Skeletal muscle satellite cell (primary cell): ENCODE measurements around the gene RWDD4.

Experiments used
- H3K27me3 ChIP-seq: 2 replicates; pipeline ENCODE4 v1.7.0; 2013; ENCODE audit warnings: low read length; ENCODE audit not compliant: control insufficient read depth, insufficient read depth
- H3K36me3 ChIP-seq: 2 replicates; pipeline ENCODE4 v1.7.0; 2013; ENCODE audit warnings: mild to moderate bottlenecking, control low read depth, low read length; ENCODE audit not compliant: insufficient read depth
- H3K4me1 ChIP-seq: 2 replicates; pipeline ENCODE4 v1.7.0; 2013; ENCODE audit warnings: low read length; ENCODE audit not compliant: control insufficient read depth, insufficient read depth
- H3K4me2 ChIP-seq: 2 replicates; pipeline ENCODE4 v1.7.0; 2013; ENCODE audit warnings: mild to moderate bottlenecking, low read length
- H3K4me3 ChIP-seq: 2 replicates; pipeline ENCODE4 v1.7.0; 2013; ENCODE audit warnings: low read length
- H3K9ac ChIP-seq: 2 replicates; pipeline ENCODE4 v1.7.0; 2013; ENCODE audit warnings: mild to moderate bottlenecking, low read depth, low read length, moderate library complexity
- H3K9me3 ChIP-seq: replicated peaks from 2 replicates; pipeline ENCODE4 v1.7.0; 2013; ENCODE audit warnings: mild to moderate bottlenecking, control low read depth, low read length

RWDD4 gene

GRCh38 chr4:183618681-183619080 is 40.3 kb downstream of the RWDD4 start:
- no peaks in the 10 kb centered on the region for H3K9me3 ChIP-seq
- H3K9ac ChIP-seq = no peak overlapping the region
- H3K4me1 ChIP-seq = peaks cover 15% of the 10 kb centered on the region
- H3K36me3 ChIP-seq = no peaks in the 10 kb centered on the region
- no peak overlapping the region for H3K4me3 ChIP-seq
- H3K4me2 ChIP-seq = peak overlapping the region; percentile 51
- no peaks in the 10 kb centered on the region for H3K27me3 ChIP-seq

- no peak overlapping the region for H3K4me3 ChIP-seq
- no peaks in the 10 kb centered on the region for H3K27me3 ChIP-seq
- H3K4me1 ChIP-seq = peaks cover 15% of the 10 kb centered on the region
- H3K9ac ChIP-seq = no peak overlapping the region
- H3K4me2 ChIP-seq = no peak overlapping the region
- no peaks in the 10 kb centered on the region for H3K9me3 ChIP-seq
- H3K36me3 ChIP-seq = no peaks in the 10 kb centered on the region
Observed at GRCh38 chr4:183617075-183617474, 41.9 kb downstream of the RWDD4 start.

GRCh38 chr4:183612329-183613250 is 46.4 kb downstream of the RWDD4 start:
- H3K27me3 ChIP-seq = no peaks in the 10 kb centered on the region
- no peaks in the 10 kb centered on the region for H3K36me3 ChIP-seq
- no peaks in the 10 kb centered on the region for H3K9me3 ChIP-seq
- H3K9ac ChIP-seq = no peak overlapping the region
- no peak overlapping the region for H3K4me3 ChIP-seq
- H3K4me1 ChIP-seq = peaks cover 19% of the 10 kb centered on the region
- H3K4me2 ChIP-seq = no peak overlapping the region

- H3K4me2 ChIP-seq = peak overlapping the region; percentile 47
- H3K4me1 ChIP-seq = peaks cover 19% of the 10 kb centered on the region
- H3K4me3 ChIP-seq = no peak overlapping the region
- no peaks in the 10 kb centered on the region for H3K27me3 ChIP-seq
- no peak overlapping the region for H3K9ac ChIP-seq
- H3K36me3 ChIP-seq = no peaks in the 10 kb centered on the region
- H3K9me3 ChIP-seq = no peaks in the 10 kb centered on the region
Observed at GRCh38 chr4:183611210-183611830, 47.7 kb downstream of the RWDD4 start.

- H3K9me3 ChIP-seq = no peaks in the 10 kb centered on the region
- no peak overlapping the region for H3K9ac ChIP-seq
- no peak overlapping the region for H3K4me3 ChIP-seq
- no peaks in the 10 kb centered on the region for H3K36me3 ChIP-seq
- peak overlapping the region; percentile 47 for H3K4me2 ChIP-seq
- peaks cover 19% of the 10 kb centered on the region for H3K4me1 ChIP-seq
- no peaks in the 10 kb centered on the region for H3K27me3 ChIP-seq
Observed at GRCh38 chr4:183610613-183611012, 48.4 kb downstream of the RWDD4 start.

- Histone ChIP-seq H3K4me3 (no peak overlapping the region), H3K9ac (no peak overlapping the region), H3K4me2 (peak overlapping the region; percentile 47), H3K4me1 (peaks cover 19% of the 10 kb centered on the region), H3K27me3 (no peaks in the 10 kb centered on the region), H3K36me3 (no peaks in the 10 kb centered on the region), H3K9me3 (no peaks in the 10 kb centered on the region)
Observed at GRCh38 chr4:183610033-183610432, 49.0 kb downstream of the RWDD4 start.

GRCh38 chr4:183609151-183609550 is 49.8 kb downstream of the RWDD4 start:
- no peak overlapping the region for H3K4me2 ChIP-seq
- H3K4me3 ChIP-seq = no peak overlapping the region
- no peaks in the 10 kb centered on the region for H3K27me3 ChIP-seq
- no peak overlapping the region for H3K9ac ChIP-seq
- no peaks in the 10 kb centered on the region for H3K9me3 ChIP-seq
- H3K4me1 ChIP-seq = peaks cover 19% of the 10 kb centered on the region
- H3K36me3 ChIP-seq = no peaks in the 10 kb centered on the region

- Histone ChIP-seq H3K4me3 (no peak overlapping the region), H3K4me1 (peaks cover 19% of the 10 kb centered on the region), H3K4me2 (no peak overlapping the region), H3K27me3 (no peaks in the 10 kb centered on the region), H3K9me3 (no peaks in the 10 kb centered on the region), H3K36me3 (no peaks in the 10 kb centered on the region), H3K9ac (no peak overlapping the region)
Observed at GRCh38 chr4:183607894-183608293, 51.1 kb downstream of the RWDD4 start.

GRCh38 chr4:183602557-183603027 is 56.4 kb downstream of the RWDD4 start:
- no peak overlapping the region for H3K9ac ChIP-seq
- H3K4me2 ChIP-seq = no peak overlapping the region
- no peaks in the 10 kb centered on the region for H3K27me3 ChIP-seq
- H3K36me3 ChIP-seq = no peaks in the 10 kb centered on the region
- no peaks in the 10 kb centered on the region for H3K9me3 ChIP-seq
- H3K4me1 ChIP-seq = no peaks in the 10 kb centered on the region
- H3K4me3 ChIP-seq = no peak overlapping the region

GRCh38 chr4:183601381-183601780 is 57.6 kb downstream of the RWDD4 start:
- Histone ChIP-seq H3K4me3 (no peak overlapping the region), H3K4me1 (no peaks in the 10 kb centered on the region), H3K36me3 (no peaks in the 10 kb centered on the region), H3K9ac (no peak overlapping the region), H3K9me3 (no peaks in the 10 kb centered on the region), H3K4me2 (no peak overlapping the region), H3K27me3 (no peaks in the 10 kb centered on the region)

GRCh38 chr4:183600189-183600685 is 58.7 kb downstream of the RWDD4 start:
- Histone ChIP-seq H3K27me3 (no peaks in the 10 kb centered on the region), H3K4me1 (no peaks in the 10 kb centered on the region), H3K4me2 (no peak overlapping the region), H3K4me3 (no peak overlapping the region), H3K9ac (no peak overlapping the region), H3K9me3 (no peaks in the 10 kb centered on the region), H3K36me3 (no peaks in the 10 kb centered on the region)
